ENCODE measurements around the gene WWTR1. TPM values are rescaled to one million over a fixed set of nuclear protein-coding genes. Genes with fewer than 3 reads are reported as not detected.

WWTR1 gene
- total RNA-seq, 4 donors from 2014 or later: 40.3 to 80.4 (median 67.6) TPM

DNA sequence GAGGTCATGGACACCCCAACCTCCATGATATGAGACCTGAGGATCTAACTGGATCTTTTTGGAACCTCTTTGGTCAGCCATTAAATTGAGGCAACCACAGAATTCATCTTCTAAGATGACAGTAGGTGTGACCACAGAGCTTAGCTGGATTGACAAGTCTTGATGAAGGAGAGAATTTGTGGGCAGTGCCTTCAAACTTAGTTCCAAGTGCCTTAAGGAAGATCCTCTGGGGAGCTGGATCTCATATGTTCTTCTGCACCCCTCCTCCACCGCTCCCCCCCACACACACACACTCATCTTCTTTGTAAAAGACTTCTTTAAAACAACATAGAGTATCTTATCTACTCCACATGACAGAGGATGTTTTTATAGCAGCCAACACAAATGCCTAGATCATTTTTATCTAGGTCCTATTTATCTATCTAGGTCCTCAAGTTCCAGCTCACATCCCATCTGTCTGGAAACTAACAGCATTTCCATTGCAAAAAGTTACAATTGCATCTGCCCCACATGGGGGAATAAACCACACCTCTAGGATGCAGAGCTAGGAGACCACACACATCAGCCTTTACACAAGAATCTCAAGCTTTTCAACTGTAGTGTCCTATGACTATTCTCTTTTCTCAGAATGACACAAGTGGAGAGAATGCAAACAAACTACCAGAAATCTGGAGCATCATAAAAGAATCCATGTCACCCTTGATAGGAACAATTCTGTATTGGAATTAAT, 37.4 kb downstream of the WWTR1 start:
- H3K27ac ChIP-seq: peak overlapping the region; percentile 1 to 43 (median 34)
- TF ChIP-seq POLR2AphosphoS5 (IDR thresholded peaks at IDR 0.05) (no peak), POLR2A (IDR thresholded peaks at IDR 0.05) (no peak), EP300 (IDR thresholded peaks at IDR 0.05; ENCODE audit: low read depth) (no peak)
- TF ChIP-seq, protein P1, sequence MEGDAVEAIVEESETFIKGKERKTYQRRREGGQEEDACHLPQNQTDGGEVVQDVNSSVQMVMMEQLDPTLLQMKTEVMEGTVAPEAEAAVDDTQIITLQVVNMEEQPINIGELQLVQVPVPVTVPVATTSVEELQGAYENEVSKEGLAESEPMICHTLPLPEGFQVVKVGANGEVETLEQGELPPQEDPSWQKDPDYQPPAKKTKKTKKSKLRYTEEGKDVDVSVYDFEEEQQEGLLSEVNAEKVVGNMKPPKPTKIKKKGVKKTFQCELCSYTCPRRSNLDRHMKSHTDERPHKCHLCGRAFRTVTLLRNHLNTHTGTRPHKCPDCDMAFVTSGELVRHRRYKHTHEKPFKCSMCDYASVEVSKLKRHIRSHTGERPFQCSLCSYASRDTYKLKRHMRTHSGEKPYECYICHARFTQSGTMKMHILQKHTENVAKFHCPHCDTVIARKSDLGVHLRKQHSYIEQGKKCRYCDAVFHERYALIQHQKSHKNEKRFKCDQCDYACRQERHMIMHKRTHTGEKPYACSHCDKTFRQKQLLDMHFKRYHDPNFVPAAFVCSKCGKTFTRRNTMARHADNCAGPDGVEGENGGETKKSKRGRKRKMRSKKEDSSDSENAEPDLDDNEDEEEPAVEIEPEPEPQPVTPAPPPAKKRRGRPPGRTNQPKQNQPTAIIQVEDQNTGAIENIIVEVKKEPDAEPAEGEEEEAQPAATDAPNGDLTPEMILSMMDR (IDR thresholded peaks at IDR 0.05): no peak
- whole genome bisulfite sequencing, 2 donors (ENCODE audit: low coverage in 1 of 2): 50 to 71% methylated on average over 1 of the region's 1 CpG
- no peak for DNase-seq
- peaks cover 21% of the 10 kb centered on the region for H3K27me3 ChIP-seq
- intact Hi-C loops (cut with DNase I; ENCODE audit: low total_unique reads) (no loop called here), in situ Hi-C loops (cut with MboI; ENCODE audit: low pct_ligation_motif_present in 1 of 4, low pct_unique_long_range_greater_than_20kb in 1 of 4, low sequenced_read_pairs in 3 of 4) (no loop called here)
- no peaks in the 10 kb centered on the region for H3K36me3 ChIP-seq
- peaks cover 0 to 44% (median 11%) of the 10 kb centered on the region in 4 donors for H3K4me1 ChIP-seq
- no peaks in the 10 kb centered on the region for H3K9me3 ChIP-seq
- no peak overlapping the region for H3K4me3 ChIP-seq

- Histone ChIP-seq H3K27ac (no peak overlapping the region), H3K36me3 (no peaks in the 10 kb centered on the region), H3K27me3 (peaks cover 21% of the 10 kb centered on the region), H3K4me3 (no peak overlapping the region), H3K4me1 (peaks cover 0 to 41% (median 11%) of the 10 kb centered on the region in 4 donors), H3K9me3 (no peaks in the 10 kb centered on the region)
- in situ Hi-C loops (cut with MboI; ENCODE audit: low pct_ligation_motif_present in 1 of 4, low pct_unique_long_range_greater_than_20kb in 1 of 4, low sequenced_read_pairs in 3 of 4): no loop called here
- no peak for TF ChIP-seq POLR2A (IDR thresholded peaks at IDR 0.05)
- TF ChIP-seq, protein P1 (IDR thresholded peaks at IDR 0.05): no peak
- no peak for TF ChIP-seq EP300 (IDR thresholded peaks at IDR 0.05; ENCODE audit: low read depth)
- no peak for TF ChIP-seq POLR2AphosphoS5 (IDR thresholded peaks at IDR 0.05)
- DNase-seq: no peak
- intact Hi-C loops (cut with DNase I; ENCODE audit: low total_unique reads): no loop called here
- 43 to 55% methylated on average over 4 of the region's 4 CpGs for WGBS, 2 donors (ENCODE audit: low coverage in 1 of 2)
These were observed 38.7 kb downstream of the WWTR1 start for GRCh38 chr3:149619136-149619535.

DNA sequence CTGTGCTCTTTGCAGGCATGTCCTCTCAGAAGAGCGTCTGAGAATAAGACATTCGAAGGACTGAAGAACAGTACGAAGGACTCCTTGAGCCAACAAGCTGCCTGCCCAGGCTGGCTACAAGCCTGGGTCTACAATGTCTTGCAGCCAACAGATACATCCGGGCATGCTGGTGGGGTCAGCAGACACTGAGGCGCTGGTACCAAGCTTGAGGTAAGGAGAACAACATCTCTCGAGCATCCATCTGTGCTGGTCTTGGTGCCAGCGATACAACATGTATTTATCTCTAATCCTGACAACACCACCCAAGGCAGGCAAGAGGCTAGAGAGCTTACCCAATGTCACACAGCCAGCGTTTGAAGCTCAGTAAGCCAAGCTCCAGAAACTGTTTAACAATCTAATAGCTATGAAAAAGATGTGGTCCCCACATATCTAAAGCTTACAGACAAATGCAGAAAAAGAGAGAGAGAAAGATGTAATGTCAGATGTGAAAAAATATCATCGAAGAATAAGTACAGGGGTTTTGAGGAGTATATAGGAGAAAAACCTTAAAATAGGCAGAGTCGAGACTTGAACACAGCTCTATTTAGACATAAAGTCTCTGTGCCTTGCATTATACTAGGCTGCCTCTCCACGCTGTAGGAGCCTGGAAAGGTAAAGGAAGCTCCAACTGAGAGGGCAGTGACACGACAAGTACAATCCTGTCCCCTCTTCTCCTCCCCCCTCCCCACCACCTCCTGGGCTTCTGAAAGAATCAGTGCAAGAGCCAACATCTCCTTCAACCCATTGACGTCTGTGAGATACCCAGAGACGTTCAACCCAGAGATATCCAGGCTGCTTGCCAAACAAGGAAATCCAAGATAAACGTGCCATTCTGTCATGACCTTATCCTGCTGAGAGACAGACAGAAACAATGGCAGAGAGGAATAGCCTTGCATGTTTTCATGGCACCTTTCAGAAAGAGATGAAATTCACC, 39.4 kb downstream of the WWTR1 start:
- Histone ChIP-seq H3K4me1 (peaks cover 0 to 41% (median 11%) of the 10 kb centered on the region in 4 donors), H3K36me3 (no peaks in the 10 kb centered on the region), H3K27ac (peak overlapping the region in 1 of 4 donors; percentile 6), H3K9me3 (no peaks in the 10 kb centered on the region), H3K27me3 (peaks cover 21% of the 10 kb centered on the region), H3K4me3 (no peak overlapping the region)
- intact Hi-C loops (cut with DNase I; ENCODE audit: low total_unique reads): no loop called here
- DNase-seq: no peak
- in situ Hi-C loops (cut with MboI; ENCODE audit: low pct_ligation_motif_present in 1 of 4, low pct_unique_long_range_greater_than_20kb in 1 of 4, low sequenced_read_pairs in 3 of 4): no loop called here
- TF ChIP-seq, protein P1 (IDR thresholded peaks at IDR 0.05): no peak
- TF ChIP-seq EP300 (IDR thresholded peaks at IDR 0.05; ENCODE audit: low read depth) (no peak), POLR2AphosphoS5 (IDR thresholded peaks at IDR 0.05) (no peak), POLR2A (IDR thresholded peaks at IDR 0.05) (no peak)
- WGBS, 2 donors (ENCODE audit: low coverage in 1 of 2): 70 to 74% methylated on average over 11 to 15 of the region's 15 CpGs

- no peak overlapping the region for H3K4me3 ChIP-seq
- intact Hi-C loops (cut with DNase I; ENCODE audit: low total_unique reads) (no loop called here), in situ Hi-C loops (cut with MboI; ENCODE audit: low pct_ligation_motif_present in 1 of 4, low pct_unique_long_range_greater_than_20kb in 1 of 4, low sequenced_read_pairs in 3 of 4) (no loop called here)
- peak overlapping the region in 3 of 4 donors; percentile 26 to 51 (median 35) for H3K27ac ChIP-seq
- H3K27me3 ChIP-seq: peaks cover 21% of the 10 kb centered on the region
- no peaks in the 10 kb centered on the region for H3K9me3 ChIP-seq
- no peaks in the 10 kb centered on the region for H3K36me3 ChIP-seq
- H3K4me1 ChIP-seq: peaks cover 0 to 33% (median 6%) of the 10 kb centered on the region in 4 donors
- no peak for DNase-seq
- TF ChIP-seq, protein P1 (IDR thresholded peaks at IDR 0.05): no peak
- TF ChIP-seq POLR2AphosphoS5 (IDR thresholded peaks at IDR 0.05) (no peak), POLR2A (IDR thresholded peaks at IDR 0.05) (no peak), EP300 (IDR thresholded peaks at IDR 0.05; ENCODE audit: low read depth) (no peak)
- WGBS, 2 donors (ENCODE audit: low coverage in 1 of 2): 63 to 68% methylated on average over 4 to 6 of the region's 6 CpGs
These were observed 42.0 kb downstream of the WWTR1 start for GRCh38 chr3:149615731-149616221.
